CD8-positive, alpha-beta memory T cell (primary cell): ENCODE measurements around the gene CEP85. TPM values are rescaled to one million over a fixed set of nuclear protein-coding genes. Genes with fewer than 3 reads are reported as not detected.

Source experiments
- CTCF ChIA-PET: fragments of 350-600 bp; sonication (Branson Sonifier 250); formaldehyde crosslinking; loops from one replicate; lab custom pipeline; 2021; ENCODE audit warnings: antibody characterized with exemption; lab: Charles Lee
- POLR2A ChIA-PET: fragments of 350-600 bp; sonication (Branson Sonifier 250); formaldehyde crosslinking; loops from one replicate; lab custom pipeline; 2021; ENCODE audit warnings: antibody characterized with exemption; lab: Charles Lee
- DNase-seq, 5 donors: peaks; one replicate each; pipeline versions ENCODE4 v3.0.0 to v3.0.0-alpha.2; 2020 to 2022; ENCODE audit warnings: mixed read lengths in 1 of 5
- H3K27ac ChIP-seq: one replicate; pipeline ENCODE4 v1.7.0; 2013; ENCODE audit warnings: low read depth, mild to moderate bottlenecking, low read length, moderate library complexity
- H3K27me3 ChIP-seq: 2 replicates; pipeline ENCODE4 v1.7.0; 2013; ENCODE audit warnings: low read length, mild to moderate bottlenecking; ENCODE audit not compliant: insufficient read depth, poor library complexity, severe bottlenecking
- H3K36me3 ChIP-seq: 2 replicates; pipeline ENCODE4 v1.7.0; 2013; ENCODE audit warnings: mild to moderate bottlenecking, low read length, moderate library complexity; ENCODE audit not compliant: insufficient read depth
- H3K4me1 ChIP-seq: 2 replicates; pipeline ENCODE4 v1.7.0; 2013; ENCODE audit warnings: mild to moderate bottlenecking, low read length, moderate library complexity; ENCODE audit not compliant: insufficient read depth
- H3K4me3 ChIP-seq: 2 replicates; pipeline ENCODE4 v1.7.0; 2013; ENCODE audit warnings: mild to moderate bottlenecking, low read length
- H3K9me3 ChIP-seq: 2 replicates; pipeline ENCODE4 v1.7.0; 2013; ENCODE audit warnings: mild to moderate bottlenecking, low read length
- H3K27ac Mint-ChIP-seq, 8 donors: one replicate each; pipeline ENCODE4 v1.8.0; 2020 to 2021; ENCODE audit warnings: mixed read lengths in 8 of 8, mild to moderate bottlenecking in 6 of 8, inconsistent platforms in 3 of 8, moderate library complexity in 3 of 8
- H3K27me3 Mint-ChIP-seq, 2 donors: one replicate each; pipeline ENCODE4 v1.8.0; 2020 to 2021; ENCODE audit warnings: mixed read lengths in 2 of 2, mild to moderate bottlenecking in 1 of 2, moderate library complexity in 1 of 2
- H3K36me3 Mint-ChIP-seq, 3 donors: one replicate each; pipeline ENCODE4 v1.8.0; 2020 to 2021; ENCODE audit warnings: mixed read lengths in 3 of 3, inconsistent platforms in 1 of 3, mild to moderate bottlenecking in 1 of 3
- H3K4me1 Mint-ChIP-seq, 3 donors: one replicate each; pipeline ENCODE4 v1.8.0; 2020 to 2021; ENCODE audit warnings: mixed read lengths in 3 of 3, inconsistent platforms in 1 of 3, mild to moderate bottlenecking in 1 of 3
- H3K4me3 Mint-ChIP-seq, 7 donors: one replicate each; pipeline ENCODE4 v1.8.0; 2020 to 2021; ENCODE audit warnings: mixed read lengths in 7 of 7, mild to moderate bottlenecking in 6 of 7, moderate library complexity in 4 of 7, inconsistent platforms in 2 of 7
- H3K9me3 Mint-ChIP-seq, 5 donors: one replicate each; pipeline ENCODE4 v1.8.0; 2020 to 2022; ENCODE audit warnings: mixed read lengths in 5 of 5, mild to moderate bottlenecking in 3 of 5, moderate library complexity in 2 of 5, inconsistent platforms in 1 of 5
- polyA plus RNA-seq: library from polyadenylated mRNA; unstranded; fragments of 300-500 nt; fragmentation: Illumina TruSeq; gene quantifications from one replicate; pipeline ENCODE4 v1.2.3, GENCODE V29; 2021
- total RNA-seq, 2 experiments: library from RNA; stranded (reverse); gene quantifications; one replicate each; pipeline ENCODE4 v1.2.3, GENCODE V29; 2021

Gene CEP85
- total and polyA plus RNA-seq, 3 experiments from 2014 or later: 7.7 to 29.7 (median 28.8) TPM

DNA sequence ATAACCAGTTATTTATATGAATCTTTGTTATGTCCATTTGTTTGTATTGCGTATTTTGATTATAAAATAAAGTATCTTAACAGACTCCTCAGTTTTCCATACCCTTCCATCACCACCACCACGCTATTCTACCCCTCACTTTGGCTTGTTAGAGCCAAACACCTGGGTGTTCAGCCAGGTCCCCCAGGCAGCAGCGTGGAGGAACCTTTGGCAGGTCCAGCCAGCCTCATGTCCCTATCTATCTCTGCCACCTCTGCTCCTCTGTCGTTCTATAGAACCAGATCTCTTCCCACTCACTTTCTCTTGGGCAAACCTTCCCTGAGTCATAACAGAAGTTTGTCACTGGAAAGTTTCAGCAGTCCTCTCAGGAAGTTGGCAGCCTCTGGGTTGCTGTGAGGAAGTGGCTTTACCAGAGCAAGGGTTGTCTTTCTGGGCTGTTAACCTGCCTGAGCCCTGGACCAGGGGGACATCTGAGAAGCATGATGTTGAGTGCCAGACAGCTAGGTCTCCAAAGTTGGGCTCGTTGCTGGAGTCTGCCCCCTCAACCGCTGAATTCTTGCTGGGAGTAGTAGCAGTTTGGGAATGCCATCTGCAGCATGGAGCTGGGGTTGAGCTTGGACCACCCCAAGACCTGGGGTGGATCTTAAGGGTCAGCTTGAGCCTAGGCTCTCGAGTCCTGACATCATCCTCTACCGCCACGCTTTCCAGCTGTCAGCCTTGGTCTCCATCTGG is 44.9 kb downstream of the CEP85 start:
- H3K9me3 ChIP-seq: no peaks in the 10 kb centered on the region
- peak overlapping the region; percentile 80 to 99 (median 96) for H3K27ac Mint-ChIP-seq
- DNase-seq: no peak
- H3K36me3 ChIP-seq: peaks cover 14% of the 10 kb centered on the region
- peak overlapping the region; percentile 86 for H3K27ac ChIP-seq
- no peaks in the 10 kb centered on the region for H3K27me3 Mint-ChIP-seq
- ChIA-PET POLR2A (interaction anchor here (0.7 to 8.3 kb wide), 5 partner anchors 10 to 100 kb away, joined by 3 to 104 read pairs (median 5); partner anchors contain the start of gene CD52), CTCF (interaction anchor here (0.6 to 21.9 kb wide), 12 partner anchors 8 to 118 kb away, joined by 3 to 840 read pairs (median 5); partner anchors contain the start of genes CD52, CEP85 and UBXN11)
- no peaks in the 10 kb centered on the region for H3K9me3 Mint-ChIP-seq
- peak overlapping the region; percentile 82 to 97 (median 93) for H3K4me3 Mint-ChIP-seq
- peaks cover 8 to 49% (median 20%) of the 10 kb centered on the region in 3 donors for H3K36me3 Mint-ChIP-seq
- H3K4me1 Mint-ChIP-seq: peaks cover 74 to 81% (median 79%) of the 10 kb centered on the region in 3 donors
- peak overlapping the region; percentile 85 for H3K4me3 ChIP-seq
- no peaks in the 10 kb centered on the region for H3K27me3 ChIP-seq
- H3K4me1 ChIP-seq: peaks cover 78% of the 10 kb centered on the region

DNA sequence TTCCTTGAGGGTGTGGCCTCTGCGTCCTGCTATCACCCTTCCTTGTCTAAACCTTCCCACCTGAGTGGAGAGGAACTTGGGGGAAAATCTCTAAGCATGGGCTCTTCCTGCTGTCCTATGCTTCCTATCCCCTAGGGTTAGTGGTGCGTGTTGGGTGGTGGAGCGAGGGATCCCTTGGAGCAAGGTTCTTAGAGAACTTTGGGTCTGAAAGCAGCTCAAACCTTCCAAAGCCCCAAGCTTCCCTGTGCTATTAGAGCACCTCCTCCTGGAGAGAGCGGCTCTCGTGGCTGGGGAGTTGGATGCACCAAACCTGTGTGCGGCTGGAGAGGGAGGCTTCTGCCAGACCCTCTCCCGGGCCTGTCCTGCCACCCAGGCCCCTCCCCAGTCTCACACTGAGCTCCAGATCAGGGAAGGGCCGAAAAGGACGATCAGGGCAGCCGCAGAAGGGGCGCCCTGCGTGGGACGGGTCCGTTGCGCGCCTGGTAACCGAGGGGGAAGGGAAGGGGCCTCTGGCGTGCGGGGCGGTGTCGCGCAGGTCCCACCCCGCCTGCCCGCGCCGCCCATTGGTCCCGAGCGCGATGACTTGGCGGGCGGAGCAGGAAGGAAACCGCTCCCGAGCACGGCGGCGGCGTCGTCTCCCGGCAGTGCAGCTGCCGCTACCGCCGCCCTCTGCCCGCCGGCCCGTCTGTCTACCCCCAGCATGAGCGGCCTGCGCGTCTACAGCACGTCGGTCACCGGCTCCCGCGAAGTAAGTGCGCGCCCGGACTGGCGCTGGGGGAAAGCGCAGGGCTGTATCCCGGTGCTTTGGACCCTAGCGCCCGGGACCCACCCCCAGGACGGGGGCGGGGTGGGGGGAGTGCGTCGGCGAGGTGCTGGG is 45.7 kb downstream of the CEP85 start, which contains the start of gene SH3BGRL3:
Gene SH3BGRL3, plus strand, starts transcription at position 631 of the 877 bp plus-strand sequence. Its CDS starts 70 bp downstream, at position 701.
- peaks cover 78 to 87% (median 83%) of the 10 kb centered on the region in 3 donors for H3K4me1 Mint-ChIP-seq
- ChIA-PET CTCF (interaction anchor here (0.6 to 21.9 kb wide), 11 partner anchors 8 to 117 kb away, joined by 3 to 840 read pairs (median 4); partner anchors contain the start of genes CD52, CEP85 and UBXN11), POLR2A (interaction anchor here (0.6 to 8.3 kb wide), 6 partner anchors 9 to 230 kb away, joined by 3 to 104 read pairs (median 4); partner anchors contain the start of gene CD52)
- H3K4me1 ChIP-seq: peaks cover 86% of the 10 kb centered on the region
- peak; percentile 80 to 88 (median 85) for DNase-seq
- no peaks in the 10 kb centered on the region for H3K9me3 Mint-ChIP-seq
- H3K27ac ChIP-seq: peak within 1 kb of the TSS; percentile 86
- peaks cover 8 to 51% (median 13%) of the 10 kb centered on the region in 3 donors for H3K36me3 Mint-ChIP-seq
- H3K27me3 ChIP-seq: no peaks in the 10 kb centered on the region
- peak within 1 kb of the TSS; percentile 82 to 97 (median 93) for H3K4me3 Mint-ChIP-seq
- H3K27me3 Mint-ChIP-seq: no peaks in the 10 kb centered on the region
- H3K27ac Mint-ChIP-seq: peak within 1 kb of the TSS; percentile 88 to 99 (median 96)
- peaks cover 8% of the 10 kb centered on the region for H3K36me3 ChIP-seq
- no peaks in the 10 kb centered on the region for H3K9me3 ChIP-seq
- peak within 1 kb of the TSS; percentile 85 for H3K4me3 ChIP-seq

DNA sequence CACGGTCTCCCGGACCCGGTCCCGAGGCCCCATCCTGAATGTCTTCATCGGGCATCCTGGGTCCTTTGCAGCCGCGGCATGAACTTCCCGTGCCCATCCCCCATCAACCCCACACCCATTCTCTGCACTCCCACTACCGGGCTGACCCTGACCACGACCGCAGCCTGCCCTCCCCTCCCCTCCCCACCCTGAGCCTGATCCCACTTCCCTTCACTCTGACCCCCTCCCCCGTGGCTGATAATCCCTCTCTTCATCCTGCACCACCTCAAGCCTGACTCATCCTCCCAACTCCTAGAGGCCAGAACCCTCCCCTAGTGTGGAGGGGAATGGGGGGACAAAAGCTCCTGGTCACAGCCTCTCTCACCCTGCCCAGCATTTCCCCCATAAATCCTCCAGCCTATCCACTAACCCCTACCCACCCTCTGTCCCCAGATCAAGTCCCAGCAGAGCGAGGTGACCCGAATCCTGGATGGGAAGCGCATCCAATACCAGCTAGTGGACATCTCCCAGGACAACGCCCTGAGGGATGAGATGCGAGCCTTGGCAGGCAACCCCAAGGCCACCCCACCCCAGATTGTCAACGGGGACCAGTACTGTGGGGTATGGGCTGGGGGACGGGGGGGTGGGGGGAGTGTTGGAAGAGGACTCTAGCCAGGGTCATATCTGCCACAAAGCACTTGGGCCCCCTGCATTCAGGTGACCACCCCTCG is 46.5 kb downstream of the CEP85 start:
- H3K4me3 ChIP-seq: peak overlapping the region; percentile 85
- H3K4me1 ChIP-seq: peaks cover 91% of the 10 kb centered on the region
- peak in 1 of 5 donors; percentile 59 for DNase-seq
- Mint-ChIP-seq H3K9me3 (no peaks in the 10 kb centered on the region), H3K27me3 (no peaks in the 10 kb centered on the region), H3K36me3 (peaks cover 8 to 50% (median 13%) of the 10 kb centered on the region in 3 donors), H3K4me3 (peak overlapping the region; percentile 82 to 97 (median 93)), H3K4me1 (peaks cover 84 to 92% (median 85%) of the 10 kb centered on the region in 3 donors), H3K27ac (peak overlapping the region; percentile 88 to 97 (median 96))
- peak overlapping the region; percentile 86 for H3K27ac ChIP-seq
- H3K36me3 ChIP-seq: peaks cover 8% of the 10 kb centered on the region
- CTCF ChIA-PET: interaction anchor here (1.2 to 21.9 kb wide), 8 partner anchors 8 to 117 kb away, joined by 3 to 840 read pairs (median 6); partner anchors contain the start of genes CD52, CEP85 and UBXN11
- POLR2A ChIA-PET: interaction anchor here (0.6 to 8.3 kb wide), 3 partner anchors 9 to 231 kb away, joined by 3 to 104 read pairs (median 27); partner anchors contain the start of gene CD52
- H3K27me3 ChIP-seq: no peaks in the 10 kb centered on the region
- H3K9me3 ChIP-seq: no peaks in the 10 kb centered on the region

DNA sequence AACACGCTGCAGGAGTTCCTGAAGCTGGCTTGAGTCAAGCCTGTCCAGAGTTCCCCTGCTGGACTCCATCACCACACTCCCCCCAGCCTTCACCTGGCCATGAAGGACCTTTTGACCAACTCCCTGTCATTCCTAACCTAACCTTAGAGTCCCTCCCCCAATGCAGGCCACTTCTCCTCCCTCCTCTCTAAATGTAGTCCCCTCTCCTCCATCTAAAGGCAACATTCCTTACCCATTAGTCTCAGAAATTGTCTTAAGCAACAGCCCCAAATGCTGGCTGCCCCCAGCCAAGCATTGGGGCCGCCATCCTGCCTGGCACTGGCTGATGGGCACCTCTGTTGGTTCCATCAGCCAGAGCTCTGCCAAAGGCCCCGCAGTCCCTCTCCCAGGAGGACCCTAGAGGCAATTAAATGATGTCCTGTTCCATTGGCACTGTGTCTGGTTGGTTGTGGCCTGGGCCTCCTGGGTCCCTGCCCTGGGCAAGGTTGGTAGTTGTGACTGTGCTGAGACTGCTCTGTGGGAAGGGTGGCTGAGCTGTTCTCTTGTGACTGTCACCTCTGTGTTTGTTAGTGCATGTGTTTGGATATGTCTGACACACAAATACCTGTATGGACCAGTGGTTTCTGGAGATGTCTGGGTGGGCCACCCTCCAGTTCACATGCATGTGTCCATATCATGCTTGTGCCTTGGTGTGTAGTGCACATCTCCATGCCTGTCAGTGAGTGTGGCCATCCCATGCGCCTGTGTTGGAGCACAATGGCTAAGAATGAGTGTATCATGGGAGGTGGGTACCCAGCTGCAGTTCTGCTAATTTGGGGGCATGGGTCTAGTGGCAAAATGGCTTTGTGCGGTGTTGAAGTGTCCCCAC is 47.3 kb downstream of the CEP85 start:
- ChIA-PET POLR2A (interaction anchor here (0.5 to 8.3 kb wide), 5 partner anchors 8 to 585 kb away, joined by 3 to 104 read pairs (median 3); partner anchors contain the start of gene CD52), CTCF (interaction anchor here (1.2 to 21.9 kb wide), 4 partner anchors 9 to 97 kb away, joined by 5 to 840 read pairs (median 6); partner anchors contain the start of genes CD52 and UBXN11)
- Mint-ChIP-seq H3K27ac (peak overlapping the region; percentile 88 to 97 (median 96)), H3K9me3 (no peaks in the 10 kb centered on the region), H3K4me3 (peak overlapping the region; percentile 68 to 97 (median 93)), H3K27me3 (no peaks in the 10 kb centered on the region), H3K4me1 (peaks cover 82 to 92% (median 85%) of the 10 kb centered on the region in 3 donors), H3K36me3 (peaks cover 8 to 49% (median 13%) of the 10 kb centered on the region in 3 donors)
- no peaks in the 10 kb centered on the region for H3K9me3 ChIP-seq
- no peaks in the 10 kb centered on the region for H3K27me3 ChIP-seq
- peaks cover 8% of the 10 kb centered on the region for H3K36me3 ChIP-seq
- peak in 1 of 5 donors; percentile 21 for DNase-seq
- H3K4me3 ChIP-seq: peak overlapping the region; percentile 85
- peak overlapping the region; percentile 86 for H3K27ac ChIP-seq
- H3K4me1 ChIP-seq: peaks cover 91% of the 10 kb centered on the region

DNA sequence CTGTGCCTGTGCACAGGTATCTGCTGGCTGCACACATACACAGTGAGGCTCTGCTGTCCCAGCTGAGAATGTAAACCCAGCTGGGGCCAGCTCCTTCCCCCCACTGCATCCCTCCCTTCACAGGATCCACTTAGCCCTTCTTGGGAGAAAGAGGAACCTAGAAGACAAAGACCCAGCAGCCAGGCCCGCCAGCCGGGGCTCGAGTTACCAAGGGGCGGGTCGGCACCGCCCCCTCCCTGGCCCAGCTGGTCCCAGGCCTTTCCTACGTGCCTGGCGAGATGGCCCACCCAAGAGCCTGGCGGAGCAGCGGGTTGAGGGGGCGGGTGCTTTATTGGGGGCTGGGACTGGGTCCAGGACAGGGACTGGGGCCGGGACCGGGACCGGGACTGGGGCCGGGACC is 48.0 kb downstream of the CEP85 start:
- Histone ChIP-seq H3K4me3 (no peak overlapping the region), H3K36me3 (peaks cover 6% of the 10 kb centered on the region), H3K4me1 (peaks cover 91% of the 10 kb centered on the region), H3K27me3 (no peaks in the 10 kb centered on the region), H3K9me3 (no peaks in the 10 kb centered on the region), H3K27ac (no peak overlapping the region)
- Mint-ChIP-seq H3K9me3 (no peaks in the 10 kb centered on the region), H3K4me3 (peak overlapping the region; percentile 68 to 97 (median 93)), H3K36me3 (peaks cover 8 to 48% (median 11%) of the 10 kb centered on the region in 3 donors), H3K4me1 (peaks cover 80 to 92% (median 85%) of the 10 kb centered on the region in 3 donors), H3K27ac (peak overlapping the region; percentile 88 to 100 (median 97)), H3K27me3 (no peaks in the 10 kb centered on the region)
- ChIA-PET CTCF (interaction anchor here (1.2 to 21.9 kb wide), 3 partner anchors 8 to 82 kb away, joined by 5 to 840 read pairs (median 6); partner anchors contain the start of genes CD52 and UBXN11), POLR2A (interaction anchor here (0.5 to 8.3 kb wide), 4 partner anchors 34 to 584 kb away, joined by 3 to 104 read pairs (median 3); partner anchors contain the start of gene CD52)
- no peak for DNase-seq

DNA sequence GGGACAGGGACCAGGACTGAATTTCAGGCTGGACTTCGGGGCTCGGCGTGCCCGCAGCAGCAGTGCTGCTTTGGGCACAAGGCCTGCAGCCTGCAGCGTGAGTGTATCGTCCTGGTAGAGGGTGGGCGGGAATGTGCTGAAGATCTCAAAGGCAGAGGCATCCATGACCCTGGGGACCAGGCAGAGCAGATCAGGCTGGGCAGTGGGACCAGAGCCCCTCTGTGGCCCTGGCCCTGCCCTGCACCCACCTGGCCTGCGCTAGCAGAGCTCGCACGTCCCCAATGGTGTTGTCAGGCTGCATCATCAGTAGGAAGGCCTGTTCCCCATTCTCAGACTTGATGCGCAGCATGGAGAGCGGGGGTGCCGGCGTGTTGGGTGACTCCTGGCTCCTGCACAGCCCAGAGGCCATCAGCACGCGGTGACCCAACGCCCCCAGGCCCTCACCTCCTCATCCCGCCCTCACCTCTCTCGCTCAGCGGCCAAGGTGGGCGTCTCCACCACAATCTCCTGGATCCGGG is 48.5 kb downstream of the CEP85 start:
- ChIA-PET POLR2A (interaction anchor here (8.3 to 10.6 kb wide), 2 partner anchors 37 to 38 kb away, joined by 104 to 287 read pairs; partner anchors contain the start of gene CD52), CTCF (interaction anchor here (4.5 to 21.9 kb wide), 2 partner anchors 36 to 135 kb away, joined by 27 to 840 read pairs; partner anchors contain the start of genes CD52 and UBXN11)
- Histone ChIP-seq H3K36me3 (peaks cover 1% of the 10 kb centered on the region), H3K27me3 (no peaks in the 10 kb centered on the region), H3K4me3 (no peak overlapping the region), H3K9me3 (no peaks in the 10 kb centered on the region), H3K27ac (peak overlapping the region; percentile 24), H3K4me1 (peaks cover 91% of the 10 kb centered on the region)
- no peak for DNase-seq
- Mint-ChIP-seq H3K4me1 (peaks cover 80 to 92% (median 85%) of the 10 kb centered on the region in 3 donors), H3K4me3 (peak overlapping the region; percentile 68 to 94 (median 87)), H3K27me3 (no peaks in the 10 kb centered on the region), H3K36me3 (peaks cover 8 to 46% (median 9%) of the 10 kb centered on the region in 3 donors), H3K9me3 (no peaks in the 10 kb centered on the region), H3K27ac (peak overlapping the region; percentile 92 to 100 (median 99))
